ENCODE measurements around the gene BANP. TPM values are rescaled to one million over a fixed set of nuclear protein-coding genes. Genes with fewer than 3 reads are reported as not detected.
A peak's percentile ranks its signal among the peaks of the same experiment; 100 is the strongest.
"Not testable (repeated sequence)": the region's sequence is repeated elsewhere in the genome, so short reads cannot be mapped to it uniquely, and the experiment has no call there.

Gene BANP
- total RNA-seq, 1 donor from 2014 or later, result 34.3 TPM

DNA sequence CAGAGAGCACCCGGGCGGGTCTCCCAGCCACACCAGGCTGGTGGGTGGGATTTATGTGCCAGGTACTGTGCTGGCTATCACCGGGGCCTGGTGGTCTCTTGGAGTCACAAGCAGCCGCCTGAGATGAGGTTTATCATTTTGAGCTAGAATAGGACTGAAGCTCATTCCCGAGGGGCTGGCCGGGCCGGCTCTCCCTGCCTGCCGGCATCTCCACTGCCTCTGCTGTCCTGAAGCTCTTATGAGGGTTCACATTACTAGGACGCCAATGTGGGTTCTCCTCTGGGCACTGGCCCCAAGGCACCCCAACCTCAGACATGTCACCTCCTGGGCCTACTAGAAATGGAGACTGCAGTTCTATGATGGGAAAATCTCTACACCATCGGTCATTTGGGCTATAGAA is 137.4 kb downstream of the BANP start:
- not testable (repeated sequence) for DNase-seq

DNA sequence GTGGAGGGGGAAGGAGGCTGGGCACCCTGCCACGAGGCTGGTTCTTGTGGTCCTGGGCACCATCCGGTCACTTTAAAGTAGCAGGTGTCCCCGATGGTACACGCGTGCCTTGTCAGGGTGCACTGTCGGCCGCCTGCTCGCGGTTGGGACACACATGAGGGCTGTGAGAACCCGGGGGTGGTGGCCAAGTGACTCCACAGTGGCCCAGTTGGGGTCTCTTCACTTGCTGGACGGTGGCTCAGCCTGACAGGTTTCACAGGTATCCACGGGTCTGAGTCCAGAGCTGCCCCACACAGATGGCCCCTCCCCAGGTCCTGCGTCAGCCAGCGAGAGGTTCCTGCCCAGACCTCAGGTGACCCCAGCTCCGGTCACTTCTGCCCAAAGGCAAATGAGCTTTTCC is 137.8 kb downstream of the BANP start:
- not testable (repeated sequence) for DNase-seq

- peak; percentile 60 for DNase-seq
Measured at GRCh38 chr16:88089632-88090376, 138.6 kb downstream of the BANP start.

GRCh38 chr16:88090377-88091175 is 139.3 kb downstream of the BANP start:
- not testable (repeated sequence) for DNase-seq

DNA sequence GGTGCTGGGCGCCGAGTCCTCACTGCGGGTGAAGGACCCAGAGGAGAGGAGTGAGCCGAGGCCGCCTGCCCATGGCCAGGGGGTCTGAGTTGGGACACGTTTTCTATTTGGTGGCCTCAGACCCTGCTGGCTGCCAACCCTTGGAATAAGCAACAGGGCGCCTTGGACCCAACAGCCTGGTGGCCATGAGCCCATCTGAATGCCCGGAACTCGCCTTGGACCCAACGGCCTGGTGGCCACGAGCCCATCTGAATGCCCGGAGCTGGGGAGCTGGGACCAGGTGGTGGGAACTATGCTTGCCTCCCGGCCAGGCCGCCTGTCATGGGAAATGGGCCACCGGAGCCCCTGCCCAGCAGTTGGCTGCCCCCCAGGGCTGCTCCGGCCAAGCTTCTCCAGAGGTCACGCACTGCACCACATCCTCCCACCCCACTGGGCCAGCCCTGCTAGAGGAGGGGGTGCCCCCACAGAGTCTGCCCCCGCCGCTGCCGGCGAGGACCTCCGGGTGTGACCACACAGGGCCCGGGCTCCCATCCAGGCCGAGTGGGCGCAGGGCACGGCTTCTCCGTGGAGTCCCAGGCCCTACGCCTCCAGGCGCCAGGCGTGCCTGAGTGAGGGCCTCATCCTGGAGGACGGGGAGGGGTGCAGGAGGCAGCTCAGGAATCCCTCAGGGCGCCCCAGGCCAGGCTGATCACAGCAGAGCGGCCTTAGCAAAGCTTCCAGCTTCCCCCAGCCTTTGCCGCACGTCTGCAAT is 140.2 kb downstream of the BANP start:
- not testable (repeated sequence) for DNase-seq

GRCh38 chr16:88091972-88092302 is 140.7 kb downstream of the BANP start:
- DNase-seq, result not testable (repeated sequence)

DNA sequence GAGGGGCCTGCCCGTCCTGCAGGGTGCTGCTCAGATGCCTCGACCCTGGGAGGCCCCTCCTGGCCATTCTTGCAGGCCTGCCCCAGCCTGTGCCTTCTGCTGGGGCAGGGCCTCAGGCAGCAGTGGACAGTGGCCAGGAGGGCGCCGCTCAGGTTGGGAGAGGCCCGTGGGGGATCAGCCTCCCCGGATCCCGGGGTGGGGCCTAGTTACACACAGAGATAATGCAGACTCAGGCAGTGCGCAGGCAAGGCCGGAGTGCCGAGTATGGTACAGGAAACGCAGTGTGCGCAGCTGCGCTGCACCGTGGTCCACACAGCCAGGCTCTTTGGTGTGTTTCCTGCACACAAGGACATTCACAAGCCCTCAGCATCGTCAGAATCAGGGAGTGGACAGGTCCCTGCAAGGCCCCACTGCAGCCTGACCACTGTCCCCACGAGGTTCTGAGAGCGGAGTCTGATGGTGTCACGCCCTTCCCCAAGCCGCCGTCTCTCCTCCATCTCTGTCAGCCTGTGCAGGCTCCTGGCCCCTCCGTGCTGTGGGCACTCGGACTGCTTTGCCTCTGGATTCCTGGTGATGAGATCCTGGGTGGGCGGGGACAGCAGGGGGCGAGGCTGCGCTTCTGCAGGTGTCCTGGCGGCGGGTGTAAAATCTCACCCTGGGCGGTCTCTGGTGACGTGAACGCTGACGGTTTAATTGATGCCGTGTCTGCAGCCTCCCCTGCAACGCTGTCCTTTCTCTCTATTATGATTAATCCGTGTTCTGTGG is 141.7 kb downstream of the BANP start:
- DNase-seq, result not testable (repeated sequence)

- not testable (repeated sequence) for DNase-seq
Measured at GRCh38 chr16:88093556-88094252, 142.5 kb downstream of the BANP start.

DNA sequence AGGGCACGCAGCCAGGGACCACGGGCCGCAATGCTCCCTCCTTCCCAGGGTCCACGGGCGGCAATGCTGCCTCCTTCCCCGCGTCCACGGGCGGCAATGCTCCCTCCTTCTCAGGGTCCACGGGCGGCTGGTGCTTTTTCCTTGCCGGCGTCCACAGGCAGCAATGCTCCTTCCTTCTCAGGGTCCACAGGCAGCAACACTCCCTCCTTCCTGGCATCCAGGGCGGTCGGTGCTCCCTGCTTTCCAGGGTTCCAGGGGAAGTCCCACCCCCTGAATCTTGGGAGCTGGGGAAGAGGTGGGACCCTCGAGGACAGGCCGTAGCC is 143.0 kb downstream of the BANP start:
- DNase-seq, result not testable (repeated sequence)

- DNase-seq, result not testable (repeated sequence)
Measured at GRCh38 chr16:88094900-88095299, 143.7 kb downstream of the BANP start.

GRCh38 chr16:88096659-88097058 is 145.4 kb downstream of the BANP start:
- not testable (repeated sequence) for DNase-seq

GRCh38 chr16:88098731-88099562 is 147.7 kb downstream of the BANP start:
- not testable (repeated sequence) for DNase-seq

- DNase-seq, result no peak
Measured at GRCh38 chr16:88099563-88099890, 148.3 kb downstream of the BANP start.

DNA sequence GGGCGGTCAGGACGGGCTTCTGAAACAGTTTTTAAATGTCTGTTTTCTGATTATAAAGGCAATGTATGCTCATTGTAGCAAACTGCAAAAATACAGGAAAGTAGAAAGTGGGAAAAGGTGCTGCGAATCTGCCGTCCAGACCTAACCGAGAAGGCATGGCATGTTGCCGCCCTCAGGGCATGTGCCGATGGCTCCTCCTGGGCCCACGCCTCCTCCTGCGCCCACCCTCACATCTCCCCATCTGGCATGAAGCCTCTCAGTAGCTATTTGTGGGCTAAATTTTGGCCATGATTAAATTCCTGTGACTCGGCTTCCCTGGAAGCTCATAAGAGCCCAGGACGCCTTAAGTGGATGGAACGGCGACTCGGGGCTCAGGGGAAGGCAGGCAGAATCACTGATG is 148.7 kb downstream of the BANP start:
- DNase-seq, result not testable (repeated sequence)

- DNase-seq, result not testable (repeated sequence)
Measured at GRCh38 chr16:88100801-88101622, 149.8 kb downstream of the BANP start.

DNA sequence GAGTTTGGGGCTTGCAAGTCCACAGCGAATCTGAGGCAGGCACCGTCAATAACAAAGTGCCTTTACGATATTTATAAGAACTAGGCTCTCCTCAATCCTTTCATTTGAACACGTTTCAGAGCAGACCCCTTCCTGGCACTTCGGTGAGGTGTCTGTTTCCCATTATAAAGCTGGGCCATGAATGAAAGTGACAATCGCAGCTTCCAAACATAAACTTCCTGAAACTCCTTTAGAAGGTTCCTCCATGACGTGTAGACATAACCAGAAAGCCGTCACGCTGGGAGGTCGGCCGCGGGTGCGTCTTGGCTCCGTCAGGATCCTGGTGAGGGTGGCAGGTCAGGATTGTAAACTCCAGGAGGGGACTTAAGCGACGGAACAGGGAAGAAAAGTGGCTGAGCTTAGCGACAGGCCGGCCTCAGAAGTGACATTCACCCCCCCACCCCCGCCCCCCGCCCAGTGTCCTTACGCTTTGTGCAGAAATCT is 150.4 kb downstream of the BANP start:
- DNase-seq, result not testable (repeated sequence)

DNA sequence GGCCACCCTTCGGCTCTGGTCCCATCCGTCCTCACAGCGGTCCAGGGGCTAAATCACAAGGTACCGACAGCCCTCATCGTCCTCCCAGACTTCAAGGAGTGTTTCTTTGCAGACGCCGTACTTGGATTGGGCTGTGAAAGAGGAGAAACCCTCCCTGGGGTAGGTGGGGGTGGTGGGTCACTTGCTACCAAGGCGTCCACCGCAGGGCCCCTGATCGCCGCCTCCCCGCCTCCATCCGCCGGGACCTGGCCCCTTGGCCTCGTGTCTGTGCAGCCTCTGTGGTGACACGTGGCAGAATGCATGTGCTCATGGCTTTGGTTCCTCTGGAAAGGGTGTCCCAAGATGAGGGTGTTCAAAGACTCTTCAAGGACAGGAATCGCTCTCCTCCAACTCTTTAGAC is 151.4 kb downstream of the BANP start:
- DNase-seq, result no peak

DNA sequence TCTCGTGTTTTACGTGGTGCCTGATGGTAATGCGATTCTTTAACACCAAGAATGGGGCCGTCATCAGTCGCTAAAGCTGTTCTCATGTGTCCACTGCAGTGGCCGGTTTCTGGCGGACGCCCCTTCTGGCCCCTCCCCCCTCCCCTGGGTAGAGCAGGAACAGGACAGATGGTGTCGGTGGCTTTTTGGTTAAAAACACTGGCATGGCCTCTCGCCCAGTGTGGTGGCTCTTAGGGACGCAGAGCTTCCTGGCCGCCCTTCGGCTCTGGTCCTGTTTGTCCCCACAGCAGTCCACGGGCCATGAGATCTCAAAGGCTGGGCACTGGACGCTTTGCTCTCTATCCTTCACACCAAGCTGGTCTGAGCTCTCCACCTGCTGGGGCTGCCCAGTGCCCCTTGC is 151.8 kb downstream of the BANP start:
- DNase-seq, result no peak

GRCh38 chr16:88103581-88104188 is 152.5 kb downstream of the BANP start:
- no peak for DNase-seq

Measured in occipital lobe (tissue), 2 donors.